ENCODE results near the gene KCNQ1. TPM values are rescaled to one million over a fixed set of nuclear protein-coding genes. Genes with fewer than 3 reads are reported as not detected.

KCNQ1 gene
- total RNA-seq, 1 experiment from 2014 or later, result 1.0 TPM

GRCh38 chr11:2465202-2466068 is 20.6 kb downstream of the KCNQ1 start:
- H3K36me3 Mint-ChIP-seq (ENCODE audit: insufficient read depth, unreplicated experiment), result no peaks in the 10 kb centered on the region
- TF ChIP-seq CTCF (IDR thresholded peaks at IDR 0.05; ENCODE audit: insufficient read depth in 1 of 2, low read depth in 1 of 2, low read length in 1 of 2, severe bottlenecking in 1 of 2, unreplicated experiment in 1 of 2), result no peak
- Histone ChIP-seq H3K36me3 (ENCODE audit: control insufficient read depth, insufficient read depth, low read length) (no peaks in the 10 kb centered on the region), H3K4me3 (ENCODE audit: low read depth, low read length) (no peak overlapping the region), H3K4me1 (peaks cover 6% of the 10 kb centered on the region), H3K27me3 (replicated peaks; ENCODE audit: control insufficient read depth, insufficient read depth, low read length) (no peaks in the 10 kb centered on the region), H3K9me3 (no peaks in the 10 kb centered on the region)
- ChIA-PET POLR2A (no interaction called here), CTCF (interaction anchor here (0.6 to 0.9 kb wide), 2 partner anchors 39 to 533 kb away, joined by 5 read pairs; no protein-coding TSS in a partner anchor)
- peak in 1 of 2 experiments; percentile 29 for DNase-seq
- no peaks in the 10 kb centered on the region for H3K4me1 Mint-ChIP-seq (ENCODE audit: low read depth, unreplicated experiment)
- H3K9me3 Mint-ChIP-seq (ENCODE audit: unreplicated experiment), result no peaks in the 10 kb centered on the region
- intact Hi-C loops (cut with micrococcal nuclease; ENCODE audit: unreplicated experiment), result no loop called here
- no peaks in the 10 kb centered on the region for H3K27me3 Mint-ChIP-seq (ENCODE audit: insufficient read depth, unreplicated experiment)
- no peak overlapping the region for H3K4me3 Mint-ChIP-seq (ENCODE audit: unreplicated experiment)
- no TSS peak for BruUV-seq (replicated peaks)
- no peak overlapping the region for H3K27ac Mint-ChIP-seq (ENCODE audit: unreplicated experiment)

GRCh38 chr11:2466069-2466801 is 21.4 kb downstream of the KCNQ1 start:
- no peaks in the 10 kb centered on the region for H3K9me3 ChIP-seq
- no peaks in the 10 kb centered on the region for H3K36me3 ChIP-seq (ENCODE audit: control insufficient read depth, insufficient read depth, low read length)
- no peak overlapping the region for H3K27ac Mint-ChIP-seq (ENCODE audit: unreplicated experiment)
- H3K4me1 ChIP-seq, result no peaks in the 10 kb centered on the region
- H3K4me1 Mint-ChIP-seq (ENCODE audit: low read depth, unreplicated experiment), result no peaks in the 10 kb centered on the region
- intact Hi-C loops (cut with micrococcal nuclease; ENCODE audit: unreplicated experiment), result no loop called here
- POLR2A ChIA-PET, result no interaction called here
- no peaks in the 10 kb centered on the region for H3K9me3 Mint-ChIP-seq (ENCODE audit: unreplicated experiment)
- no peaks in the 10 kb centered on the region for H3K36me3 Mint-ChIP-seq (ENCODE audit: insufficient read depth, unreplicated experiment)
- no peaks in the 10 kb centered on the region for H3K27me3 Mint-ChIP-seq (ENCODE audit: insufficient read depth, unreplicated experiment)
- no peak overlapping the region for H3K4me3 ChIP-seq (ENCODE audit: low read depth, low read length)
- no TSS peak for BruUV-seq (replicated peaks)
- peak in 1 of 2 experiments; percentile 26 for DNase-seq
- no peak overlapping the region for H3K4me3 Mint-ChIP-seq (ENCODE audit: unreplicated experiment)
- TF ChIP-seq CTCF (IDR thresholded peaks at IDR 0.05; ENCODE audit: insufficient read depth in 1 of 2, low read depth in 1 of 2, low read length in 1 of 2, severe bottlenecking in 1 of 2, unreplicated experiment in 1 of 2), result no peak
- CTCF ChIA-PET, result no interaction called here
- no peaks in the 10 kb centered on the region for H3K27me3 ChIP-seq (replicated peaks; ENCODE audit: control insufficient read depth, insufficient read depth, low read length)

- peak in 1 of 2 experiments; percentile 38 for DNase-seq
- H3K27me3 ChIP-seq (replicated peaks; ENCODE audit: control insufficient read depth, insufficient read depth, low read length), result no peaks in the 10 kb centered on the region
- no peaks in the 10 kb centered on the region for H3K4me1 ChIP-seq
- ChIA-PET CTCF (no interaction called here), POLR2A (no interaction called here)
- no peaks in the 10 kb centered on the region for H3K27me3 Mint-ChIP-seq (ENCODE audit: insufficient read depth, unreplicated experiment)
- no peak for TF ChIP-seq CTCF (IDR thresholded peaks at IDR 0.05; ENCODE audit: insufficient read depth in 1 of 2, low read depth in 1 of 2, low read length in 1 of 2, severe bottlenecking in 1 of 2, unreplicated experiment in 1 of 2)
- no peaks in the 10 kb centered on the region for H3K9me3 ChIP-seq
- H3K9me3 Mint-ChIP-seq (ENCODE audit: unreplicated experiment), result no peaks in the 10 kb centered on the region
- no peaks in the 10 kb centered on the region for H3K36me3 ChIP-seq (ENCODE audit: control insufficient read depth, insufficient read depth, low read length)
- H3K27ac Mint-ChIP-seq (ENCODE audit: unreplicated experiment), result no peak overlapping the region
- intact Hi-C loops (cut with micrococcal nuclease; ENCODE audit: unreplicated experiment), result no loop called here
- H3K36me3 Mint-ChIP-seq (ENCODE audit: insufficient read depth, unreplicated experiment), result no peaks in the 10 kb centered on the region
- no peaks in the 10 kb centered on the region for H3K4me1 Mint-ChIP-seq (ENCODE audit: low read depth, unreplicated experiment)
- H3K4me3 Mint-ChIP-seq (ENCODE audit: unreplicated experiment), result no peak overlapping the region
- BruUV-seq (replicated peaks), result no TSS peak
- H3K4me3 ChIP-seq (ENCODE audit: low read depth, low read length), result no peak overlapping the region
Measured at GRCh38 chr11:2466869-2467694, 22.3 kb downstream of the KCNQ1 start.

Data from Caco-2 (cell line).